ENCODE measurements around the gene SLC44A4. TPM values are rescaled to one million over a fixed set of nuclear protein-coding genes. Genes with fewer than 3 reads are reported as not detected.

The SLC44A4 gene
- total and polyA plus RNA-seq, 9 of the 15 experiments (the other 6 are each of a cell fraction or from before 2014, with no cell fraction given), result 7.9 to 18.6 (median 11.2) TPM

- TF ChIP-seq SMC3 (conservative IDR thresholded peaks at IDR 0.05; ENCODE audit: insufficient read depth, low read depth, low read length) (0 out of 2 replicates have a peak, but pooled peaks have one; percentile 6), HEY1 (CRISPR knock-in tag; IDR thresholded peaks at IDR 0.05; ENCODE audit: borderline replicate concordance) (peak; percentile 76; the same call in 1 of the 2 replicates), ATF6 (CRISPR knock-in tag; IDR thresholded peaks at IDR 0.05) (no peak), ZNF75A (CRISPR knock-in tag; IDR thresholded peaks at IDR 0.05) (0 out of 2 replicates have a peak, but pooled peaks have one; percentile 13), CHD7 (IDR thresholded peaks at IDR 0.05; ENCODE audit: low read depth, low read length) (peak; percentile 54), MXI1 (IDR thresholded peaks at IDR 0.05; ENCODE audit: low read depth, low read length) (peak; percentile 49), KLF1 (tag; IDR thresholded peaks at IDR 0.05) (peak; percentile 44; the same call in 1 of the 2 replicates), CHCHD3 (CRISPR knock-in tag; IDR thresholded peaks at IDR 0.05) (peak; percentile 93), L3MBTL2 (IDR thresholded peaks at IDR 0.05) (peak; percentile 77), E2F5 (CRISPR knock-in tag; IDR thresholded peaks at IDR 0.05) (peak; percentile 76; the same call in 1 of the 2 replicates), SMAD1 (IDR thresholded peaks at IDR 0.05; ENCODE audit: low read depth, low read length, partially characterized antibody) (peak; percentile 96), ZNF212 (CRISPR knock-in tag; IDR thresholded peaks at IDR 0.05) (0 out of 2 replicates have a peak, but pooled peaks have one; percentile 80), ZKSCAN1 (IDR thresholded peaks at IDR 0.05; ENCODE audit: low read depth, low read length) (no peak)
Observed at GRCh38 chr6:31815025-31815838, 63.6 kb downstream of the SLC44A4 start, which contains the start of the genes HSPA1A and HSPA1L (continued).
